ENCODE results near the gene GPC6. TPM values are rescaled to one million over a fixed set of nuclear protein-coding genes. Genes with fewer than 3 reads are reported as not detected.
A peak's percentile ranks its signal among the peaks of the same experiment; 100 is the strongest.

The GPC6 gene
- total RNA-seq, 1 experiment from 2014 or later = not detected

GRCh38 chr13:93881411-93881810 lies 654.8 kb downstream of the GPC6 start:
- no peak for TF ChIP-seq CTCF (conservative IDR thresholded peaks at IDR 0.05)
- TF ChIP-seq EZH2 (IDR thresholded peaks at IDR 0.05; ENCODE audit: low read depth) = no peak
- intact Hi-C loops (cut with micrococcal nuclease; ENCODE audit: unreplicated experiment) = no loop called here
- H3K36me3 ChIP-seq (ENCODE audit: low read depth) = no peaks in the 10 kb centered on the region
- DNase-seq = no peak
- H3F3A ChIP-seq (ENCODE audit: insufficient read depth, low read depth) = no peaks in the 10 kb centered on the region
- 0 out of 2 replicates have a peak overlapping the region, but pooled peaks have one; percentile 37 for H2AFZ ChIP-seq
- H4K20me1 ChIP-seq (ENCODE audit: insufficient read depth) = no peaks in the 10 kb centered on the region
- no peak overlapping the region for H3K27ac ChIP-seq
- BruUV-seq (replicated peaks) = no TSS peak
- H3K4me3 ChIP-seq = no peak overlapping the region
- H3K4me2 ChIP-seq = no peak overlapping the region
- POLR2A ChIA-PET (ENCODE audit: unreplicated experiment) = no interaction called here
- no peaks in the 10 kb centered on the region for H3K79me2 ChIP-seq (ENCODE audit: low read depth)
- H3K27me3 ChIP-seq (ENCODE audit: insufficient read depth, low read depth) = no peaks in the 10 kb centered on the region
- CTCF ChIA-PET = no interaction called here
- H3K4me1 ChIP-seq (replicated peaks; ENCODE audit: insufficient read depth) = no peaks in the 10 kb centered on the region
- H3K9me2 ChIP-seq (ENCODE audit: insufficient read depth) = no peaks in the 10 kb centered on the region
- H3K9me3 ChIP-seq (ENCODE audit: insufficient read depth, low read depth) = no peaks in the 10 kb centered on the region

- H2AFZ ChIP-seq = no peak overlapping the region
Observed at GRCh38 chr13:93882086-93882651, 655.6 kb downstream of the GPC6 start.

GRCh38 chr13:93889430-93889951 lies 662.9 kb downstream of the GPC6 start:
- Histone ChIP-seq H3K9me3 (ENCODE audit: insufficient read depth, low read depth) (no peaks in the 10 kb centered on the region), H3K4me1 (replicated peaks; ENCODE audit: insufficient read depth) (no peaks in the 10 kb centered on the region), H4K20me1 (ENCODE audit: insufficient read depth) (no peaks in the 10 kb centered on the region; the same call in 1 of the 2 replicates), H3K36me3 (ENCODE audit: low read depth) (no peaks in the 10 kb centered on the region), H3K4me3 (no peak overlapping the region), H3K27ac (no peak overlapping the region), H2AFZ (no peak overlapping the region), H3K9me2 (ENCODE audit: insufficient read depth) (no peaks in the 10 kb centered on the region), H3K79me2 (ENCODE audit: low read depth) (no peaks in the 10 kb centered on the region), H3K4me2 (no peak overlapping the region), H3K27me3 (ENCODE audit: insufficient read depth, low read depth) (no peaks in the 10 kb centered on the region), H3F3A (ENCODE audit: insufficient read depth, low read depth) (no peaks in the 10 kb centered on the region)
- BruUV-seq (replicated peaks) = no TSS peak
- CTCF ChIA-PET = no interaction called here
- intact Hi-C loops (cut with micrococcal nuclease; ENCODE audit: unreplicated experiment) = no loop called here
- POLR2A ChIA-PET (ENCODE audit: unreplicated experiment) = no interaction called here
- no peak for TF ChIP-seq EZH2 (IDR thresholded peaks at IDR 0.05; ENCODE audit: low read depth)
- no peak for TF ChIP-seq CTCF (conservative IDR thresholded peaks at IDR 0.05)
- no peak for DNase-seq

More at GRCh38 chr13:93882086-93882651, 655.6 kb downstream of the GPC6 start:
- Histone ChIP-seq H3F3A (ENCODE audit: insufficient read depth, low read depth) (no peaks in the 10 kb centered on the region), H3K4me1 (replicated peaks; ENCODE audit: insufficient read depth) (no peaks in the 10 kb centered on the region), H4K20me1 (ENCODE audit: insufficient read depth) (no peaks in the 10 kb centered on the region), H3K27me3 (ENCODE audit: insufficient read depth, low read depth) (no peaks in the 10 kb centered on the region), H3K9me3 (ENCODE audit: insufficient read depth, low read depth) (no peaks in the 10 kb centered on the region), H3K27ac (no peak overlapping the region), H3K36me3 (ENCODE audit: low read depth) (no peaks in the 10 kb centered on the region), H3K9me2 (ENCODE audit: insufficient read depth) (no peaks in the 10 kb centered on the region), H3K79me2 (ENCODE audit: low read depth) (no peaks in the 10 kb centered on the region), H3K4me2 (no peak overlapping the region), H3K4me3 (no peak overlapping the region)
- intact Hi-C loops (cut with micrococcal nuclease; ENCODE audit: unreplicated experiment) = no loop called here
- BruUV-seq (replicated peaks) = no TSS peak
- POLR2A ChIA-PET (ENCODE audit: unreplicated experiment) = no interaction called here
- TF ChIP-seq EZH2 (IDR thresholded peaks at IDR 0.05; ENCODE audit: low read depth) (no peak), CTCF (conservative IDR thresholded peaks at IDR 0.05) (no peak)
- no peak for DNase-seq
- CTCF ChIA-PET = no interaction called here
